HepG2 (cell line): ENCODE results near the gene TRAPPC1. TPM values are rescaled to one million over a fixed set of nuclear protein-coding genes. Genes with fewer than 3 reads are reported as not detected.

ENCODE experiments used
- ATAC-seq: fragments of 200-7000 bp; cut with Tn5 transposase; 3 replicates; pipeline ENCODE4 v1.9.1; 2020; ENCODE audit warnings: mild to moderate bottlenecking, moderate library complexity
- BruUV-seq: library from RNA; stranded (reverse); fragments of 400-500 nt; replicated peaks from 2 replicates; lab custom pipeline; 2021; lab: Mats Ljungman, UMichigan
- CTCF ChIA-PET: fragments of 300-600 bp; formaldehyde crosslinking; extraction: SDS; loops from one replicate; lab custom pipeline; 2021; ENCODE audit warnings: low total read pairs, inconsistent platforms, low intra/inter-chr PET ratio; lab: Yijun Ruan, JAX
- POLR2A ChIA-PET: fragments of 350-600 bp; sonication (Branson Sonifier 250); formaldehyde crosslinking; loops from one replicate; lab custom pipeline; 2020; ENCODE audit warnings: antibody characterized with exemption, inconsistent platforms; lab: Yijun Ruan, JAX
- DNase-seq: peaks from one replicate; pipeline ENCODE4 v3.0.0-alpha.2; 2015; ENCODE audit warnings: low spot score
- FAIRE-seq: peaks from 3 replicates; lab custom pipeline; 2011; peaks lifted over from hg19 to GRCh38; lab: Jason Lieb, UNC
- H2AFZ ChIP-seq: one replicate; pipeline ENCODE4 v1.6.1; 2011; ENCODE audit warnings: low read length, inconsistent platforms
- H3K27ac ChIP-seq: fragments of 300-600 bp; 3 replicates; pipeline ENCODE4 v1.8.0; 2011; ENCODE audit warnings: mixed run types, mild to moderate bottlenecking, mixed read lengths, low read length, inconsistent platforms; ENCODE audit not compliant: insufficient read depth; ENCODE audit errors: extremely low read length
- H3K27me3 ChIP-seq, 2 experiments: fragments of 200-600 bp in 1 of 2; 2 replicates in 1 of 2; 3 replicates in 1 of 2; pipeline versions ENCODE4 v1.6.0 to v1.8.0; 2011; ENCODE audit warnings: low read length in 2 of 2, mild to moderate bottlenecking in 2 of 2, moderate library complexity in 2 of 2, inconsistent platforms in 1 of 2; ENCODE audit not compliant: insufficient read depth in 2 of 2, control insufficient read depth in 1 of 2
- H3K36me3 ChIP-seq, 2 experiments: fragments of 200-600 bp in 1 of 2; replicated peaks in 1 of 2; 2 replicates in 1 of 2; 3 replicates in 1 of 2; pipeline versions ENCODE4 v1.5.1 to v1.8.0; 2011; ENCODE audit warnings: low read length in 2 of 2, inconsistent platforms in 1 of 2; ENCODE audit not compliant: insufficient read depth in 2 of 2, control insufficient read depth in 1 of 2
- H3K4me1 ChIP-seq: 2 replicates; pipeline ENCODE4 v1.5.1; 2012; ENCODE audit warnings: low read length, inconsistent platforms; ENCODE audit not compliant: insufficient read depth
- H3K4me2 ChIP-seq: 2 replicates; pipeline ENCODE4 v1.6.0; 2011; ENCODE audit warnings: low read depth, low read length, inconsistent platforms
- H3K4me3 ChIP-seq, 3 experiments: fragments of 200-600 bp in 1 of 3; sonication (generic), shearing (Covaris generic) in 1 of 3; replicated peaks in 1 of 3; 2 replicates each; pipeline ENCODE4 v1.5.1; 2011 to 2016; ENCODE audit warnings: low read length in 3 of 3, inconsistent platforms in 2 of 3, low read depth in 2 of 3, mild to moderate bottlenecking in 2 of 3, control low read depth in 1 of 3, mixed read lengths in 1 of 3; ENCODE audit not compliant: insufficient read depth in 1 of 3
- H3K79me2 ChIP-seq: one replicate; pipeline ENCODE4 v1.6.1; 2011; ENCODE audit warnings: low read length, inconsistent platforms; ENCODE audit not compliant: insufficient read depth
- H3K9ac ChIP-seq: 2 replicates; pipeline ENCODE4 v1.6.0; 2011; ENCODE audit warnings: mild to moderate bottlenecking, low read depth, low read length, inconsistent platforms; ENCODE audit not compliant: insufficient read depth
- H3K9me3 ChIP-seq: 2 replicates; pipeline ENCODE4 v1.5.1; 2012; ENCODE audit warnings: mild to moderate bottlenecking, low read length
- H4K20me1 ChIP-seq: 2 replicates; pipeline ENCODE4 v1.6.0; 2011; ENCODE audit warnings: inconsistent platforms, mild to moderate bottlenecking, low read length, moderate library complexity; ENCODE audit not compliant: insufficient read depth
- CENPX ChIP-seq: sonication (generic); formaldehyde crosslinking; IDR thresholded peaks from 2 replicates; pipeline ENCODE4 v1.9.0; 2021; ENCODE audit warnings: mild to moderate bottlenecking, missing genetic modification reagents, moderate library complexity
- ELK4 ChIP-seq: sonication (generic); formaldehyde crosslinking; IDR thresholded peaks from 2 replicates; pipeline ENCODE4 v1.9.0; 2021; ENCODE audit warnings: missing genetic modification reagents, borderline replicate concordance
- HIVEP1 ChIP-seq: sonication (generic); formaldehyde crosslinking; IDR thresholded peaks from 2 replicates; pipeline ENCODE4 v1.4.0; 2020; ENCODE audit warnings: mild to moderate bottlenecking, missing genetic modification reagents
- HNF4A ChIP-seq: sonication (generic); formaldehyde crosslinking; IDR thresholded peaks from 2 replicates; pipeline ENCODE4 v1.4.0; 2020; ENCODE audit warnings: missing genetic modification reagents
- KAT8 ChIP-seq: IDR thresholded peaks from 2 replicates; pipeline ENCODE4 v1.6.1; 2016; ENCODE audit warnings: missing genetic modification reagents, missing compliant biosample characterization
- KDM3A ChIP-seq: IDR thresholded peaks from 2 replicates; pipeline ENCODE4 v1.6.1; 2018; ENCODE audit warnings: low read depth, missing compliant biosample characterization
- KLF9 ChIP-seq: IDR thresholded peaks from 2 replicates; pipeline ENCODE4 v1.6.1; 2016; ENCODE audit warnings: low read depth
- ZNF256 ChIP-seq: sonication (generic); formaldehyde crosslinking; conservative IDR thresholded peaks from 2 replicates; pipeline ENCODE4 v1.4.0; 2020; ENCODE audit warnings: missing genetic modification reagents
- ZNF318 ChIP-seq: sonication (generic); formaldehyde crosslinking; IDR thresholded peaks from 2 replicates; pipeline ENCODE4 v1.4.0; 2020; ENCODE audit warnings: mild to moderate bottlenecking, missing genetic modification reagents
- ZNF576 ChIP-seq: sonication (generic); formaldehyde crosslinking; IDR thresholded peaks from 2 replicates; pipeline ENCODE4 v1.4.0; 2020; ENCODE audit warnings: mild to moderate bottlenecking, missing genetic modification reagents
- ZNF652 ChIP-seq: IDR thresholded peaks from 2 replicates; pipeline ENCODE4 v1.6.1; 2016; ENCODE audit warnings: low read depth, borderline replicate concordance
- ZNF674 ChIP-seq: sonication (generic); formaldehyde crosslinking; IDR thresholded peaks from 2 replicates; pipeline ENCODE4 v1.5.0; 2020; ENCODE audit warnings: low read depth, mild to moderate bottlenecking, missing genetic modification reagents
- WGBS: methylation state at CpG from one replicate; pipeline ENCODE4 v1.1.6; 2017; ENCODE audit warnings: low lambda C conversion rate; 5-methylcytosine and 5-hydroxymethylcytosine counted together
- in situ Hi-C: cut with HindIII; loops from 2 replicates; pipeline ENCODE4 v1.10.0; 2017; ENCODE audit warnings: low pct_unique_long_range_greater_than_20kb; ENCODE audit not compliant: extremely low pct_ligation_motif_present
- intact Hi-C: fragments of 100-400 bp; cut with micrococcal nuclease; formaldehyde crosslinking; loops from one replicate; pipeline ENCODE4 v1.10.0; 2022; ENCODE audit not compliant: unreplicated experiment
- polyA plus RNA-seq, 8 experiments: library from polyadenylated mRNA; depleted of rRNA in 3 of 8; stranded (reverse) in 7 of 8; unstranded in 1 of 8; fragments of >200 nt; fragmentation: Illumina TruSeq in 4 of 8; extraction: Trizol in 4 of 8; gene quantifications; 2 replicates each; pipeline versions ENCODE4 v1.2.1 to v1.2.3, GENCODE V29; 2011 to 2016; ENCODE audit warnings: low read depth in 4 of 8, missing spikeins in 1 of 8, mixed read lengths in 1 of 8; ENCODE audit not compliant: insufficient read depth in 1 of 8
- total RNA-seq, 5 experiments: library from RNA; depleted of rRNA; stranded (reverse); fragments of >200 nt; fragmentation: Illumina TruSeq; extraction: Trizol; gene quantifications; 2 replicates each; pipeline ENCODE4 v1.2.3, GENCODE V29; 2016; ENCODE audit warnings: low read depth in 1 of 5

The TRAPPC1 gene
- total and polyA plus RNA-seq, 2 of the 13 experiments (the other 11 are each of a cell fraction or from before 2014, with no cell fraction given): 28.1 to 44.9 TPM

- intact Hi-C loops: no loop called here
- H3K27me3 ChIP-seq: peaks cover 0 to 3% of the 10 kb centered on the region in 2 experiments; a peak in 1 of 5 replicates
- BruUV-seq: no TSS peak
- FAIRE-seq: no peak
- ATAC-seq: no peak
- ChIA-PET POLR2A (interaction anchor here (1.4 to 4.5 kb wide), 4 partner anchors 11 to 142 kb away, joined by 4 to 27 read pairs (median 6); partner anchors contain the start of genes CNTROB and TRAPPC1), CTCF (interaction anchor here (4.6 kb wide), 1 partner anchor 75 kb away, joined by 70 read pairs; no protein-coding TSS in a partner anchor)
- no peak overlapping the region for H3K27ac ChIP-seq
- no peak overlapping the region for H3K9ac ChIP-seq
- no peak overlapping the region for H2AFZ ChIP-seq
- peak overlapping the region in 2 of 3 experiments; percentile 45 to 62; a peak in 3 of 6 replicates for H3K4me3 ChIP-seq
- H3K36me3 ChIP-seq: no peaks in the 10 kb centered on the region
- H3K9me3 ChIP-seq: no peaks in the 10 kb centered on the region
- in situ Hi-C loops: no loop called here
- H4K20me1 ChIP-seq: no peaks in the 10 kb centered on the region
- DNase-seq: no peak
- WGBS: 45% methylated on average over 15 of the region's 15 CpGs
- peaks cover 22% of the 10 kb centered on the region for H3K4me1 ChIP-seq
- H3K79me2 ChIP-seq: no peaks in the 10 kb centered on the region
- H3K4me2 ChIP-seq: peak overlapping the region; percentile 68
- TF ChIP-seq ZNF318 (CRISPR knock-in tag): 0 out of 2 replicates have a peak, but pooled peaks have one; percentile 20
- TF ChIP-seq ZNF256: no peak
- TF ChIP-seq ZNF674 (CRISPR knock-in tag): no peak
- no peak for TF ChIP-seq ZNF652 (CRISPR knock-in tag)
- no peak for TF ChIP-seq KLF9 (CRISPR knock-in tag)
- peak; percentile 45; the same call in 1 of the 2 replicates for TF ChIP-seq HNF4A (CRISPR knock-in tag)
- TF ChIP-seq KDM3A: no peak
- peak; percentile 31; the same call in 1 of the 2 replicates for TF ChIP-seq HIVEP1 (CRISPR knock-in tag)
- 0 out of 2 replicates have a peak, but pooled peaks have one; percentile 15 for TF ChIP-seq ZNF576 (CRISPR knock-in tag)
- TF ChIP-seq KAT8: no peak
- TF ChIP-seq CENPX (CRISPR knock-in tag): no peak
- TF ChIP-seq ELK4 (CRISPR knock-in tag): no peak
These were observed 16.6 kb downstream of the TRAPPC1 start for GRCh38 chr17:7915179-7915610.
